Measurements from ENCODE around the gene TUBGCP6.

The TUBGCP6 gene

GRCh38 chr22:50184004-50184901, 60.6 kb downstream of the TUBGCP6 start:
- no peak for DNase-seq (ENCODE audit: low read depth in 4 of 4, low spot score in 1 of 4)

- DNase-seq (ENCODE audit: low read depth in 4 of 4, low spot score in 1 of 4): no peak
These were observed 61.5 kb downstream of the TUBGCP6 start for GRCh38 chr22:50183141-50183971.

GRCh38 chr22:50182176-50183081, 62.4 kb downstream of the TUBGCP6 start:
- no peak for DNase-seq (ENCODE audit: low read depth in 4 of 4, low spot score in 1 of 4)

- no peak for DNase-seq (ENCODE audit: low read depth in 4 of 4, low spot score in 1 of 4)
These were observed 63.9 kb downstream of the TUBGCP6 start for GRCh38 chr22:50180727-50181521.

GRCh38 chr22:50179937-50180726, 64.7 kb downstream of the TUBGCP6 start:
- no peak for DNase-seq (ENCODE audit: low read depth in 4 of 4, low spot score in 1 of 4)

- DNase-seq (ENCODE audit: low read depth in 4 of 4, low spot score in 1 of 4): no peak
These were observed 65.7 kb downstream of the TUBGCP6 start for GRCh38 chr22:50178871-50179869.

- no peak for DNase-seq (ENCODE audit: low read depth in 4 of 4, low spot score in 1 of 4)
These were observed 66.4 kb downstream of the TUBGCP6 start for GRCh38 chr22:50178471-50178864.

GRCh38 chr22:50177537-50178470, 67.0 kb downstream of the TUBGCP6 start:
- DNase-seq (ENCODE audit: low read depth in 4 of 4, low spot score in 1 of 4): no peak

- DNase-seq (ENCODE audit: low read depth in 4 of 4, low spot score in 1 of 4): no peak
These were observed 67.8 kb downstream of the TUBGCP6 start for GRCh38 chr22:50176850-50177536.

- no peak for DNase-seq (ENCODE audit: low read depth in 4 of 4, low spot score in 1 of 4)
These were observed 68.6 kb downstream of the TUBGCP6 start for GRCh38 chr22:50175921-50176849.

- DNase-seq (ENCODE audit: low read depth in 4 of 4, low spot score in 1 of 4): no peak
These were observed 69.7 kb downstream of the TUBGCP6 start for GRCh38 chr22:50175191-50175461.

GRCh38 chr22:50174382-50175190, 70.2 kb downstream of the TUBGCP6 start:
- DNase-seq (ENCODE audit: low read depth in 4 of 4, low spot score in 1 of 4): no peak

- no peak for DNase-seq (ENCODE audit: low read depth in 4 of 4, low spot score in 1 of 4)
These were observed 70.9 kb downstream of the TUBGCP6 start for GRCh38 chr22:50173983-50174355.

GRCh38 chr22:50173311-50173982, 71.4 kb downstream of the TUBGCP6 start:
- no peak for DNase-seq (ENCODE audit: low read depth in 4 of 4, low spot score in 1 of 4)
